BE2C (cell line): Measurements from ENCODE around the gene ELF1.

ENCODE experiments used
- DNase-seq: peaks from one replicate; pipeline ENCODE4 v3.0.0-alpha.2; 2020
- H3K27me3 ChIP-seq: fragments of 250-450 bp; sonication (Bioruptor Pico); 2 replicates; pipeline ENCODE4 v1.5.1; 2020; ENCODE audit warnings: mild to moderate bottlenecking
- H3K36me3 ChIP-seq: fragments of 250-450 bp; sonication (Bioruptor Pico); 2 replicates; pipeline ENCODE4 v1.5.1; 2020; ENCODE audit warnings: mild to moderate bottlenecking
- H3K4me1 ChIP-seq: fragments of 250-450 bp; sonication (Bioruptor Pico); 2 replicates; pipeline ENCODE4 v1.5.1; 2020
- H3K4me3 ChIP-seq: 2 replicates; pipeline ENCODE4 v1.5.1; 2011; ENCODE audit warnings: low read depth, low read length
- H3K9me3 ChIP-seq: fragments of 250-450 bp; sonication (Bioruptor Pico); 2 replicates; pipeline ENCODE4 v1.5.1; 2020
- CTCF ChIP-seq: IDR thresholded peaks from 2 replicates; pipeline ENCODE4 v1.5.1; 2012; ENCODE audit warnings: mild to moderate bottlenecking, low read depth, low read length

Gene ELF1

GRCh38 chr13:41005704-41006103 lies 13.4 kb downstream of the ELF1 start:
- no peaks in the 10 kb centered on the region for H3K4me1 ChIP-seq
- no peaks in the 10 kb centered on the region for H3K9me3 ChIP-seq
- H3K27me3 ChIP-seq = no peaks in the 10 kb centered on the region
- no peak for DNase-seq
- no peak overlapping the region for H3K4me3 ChIP-seq
- TF ChIP-seq CTCF = no peak
- H3K36me3 ChIP-seq = no peaks in the 10 kb centered on the region

GRCh38 chr13:41004875-41005693 lies 14.0 kb downstream of the ELF1 start:
- H3K36me3 ChIP-seq = no peaks in the 10 kb centered on the region
- no peak overlapping the region for H3K4me3 ChIP-seq
- no peak for TF ChIP-seq CTCF
- H3K9me3 ChIP-seq = no peaks in the 10 kb centered on the region
- DNase-seq = no peak
- H3K4me1 ChIP-seq = no peaks in the 10 kb centered on the region
- no peaks in the 10 kb centered on the region for H3K27me3 ChIP-seq

GRCh38 chr13:41002606-41003005 lies 16.5 kb downstream of the ELF1 start:
- no peak overlapping the region for H3K4me3 ChIP-seq
- DNase-seq = no peak
- H3K4me1 ChIP-seq = no peaks in the 10 kb centered on the region
- no peaks in the 10 kb centered on the region for H3K9me3 ChIP-seq
- no peaks in the 10 kb centered on the region for H3K27me3 ChIP-seq
- H3K36me3 ChIP-seq = no peaks in the 10 kb centered on the region
- TF ChIP-seq CTCF = no peak

GRCh38 chr13:41001695-41002094 lies 17.4 kb downstream of the ELF1 start:
- H3K27me3 ChIP-seq = no peaks in the 10 kb centered on the region
- H3K36me3 ChIP-seq = no peaks in the 10 kb centered on the region
- H3K4me1 ChIP-seq = no peaks in the 10 kb centered on the region
- no peak for DNase-seq
- no peaks in the 10 kb centered on the region for H3K9me3 ChIP-seq
- no peak for TF ChIP-seq CTCF
- H3K4me3 ChIP-seq = no peak overlapping the region

GRCh38 chr13:40999416-40999815 lies 19.7 kb downstream of the ELF1 start:
- DNase-seq = no peak
- H3K27me3 ChIP-seq = no peaks in the 10 kb centered on the region
- TF ChIP-seq CTCF = no peak
- H3K4me1 ChIP-seq = no peaks in the 10 kb centered on the region
- H3K9me3 ChIP-seq = no peaks in the 10 kb centered on the region
- no peaks in the 10 kb centered on the region for H3K36me3 ChIP-seq
- no peak overlapping the region for H3K4me3 ChIP-seq

- Histone ChIP-seq H3K4me1 (no peaks in the 10 kb centered on the region), H3K27me3 (no peaks in the 10 kb centered on the region), H3K36me3 (no peaks in the 10 kb centered on the region), H3K4me3 (no peak overlapping the region), H3K9me3 (no peaks in the 10 kb centered on the region)
- no peak for TF ChIP-seq CTCF
- no peak for DNase-seq
These were observed 22.6 kb downstream of the ELF1 start for GRCh38 chr13:40996426-40997092.
